Hematopoietic multipotent progenitor cell (in vitro differentiated cells): ENCODE measurements around the gene SYNE2. TPM values are rescaled to one million over a fixed set of nuclear protein-coding genes. Genes with fewer than 3 reads are reported as not detected.
A peak's percentile ranks its signal among the peaks of the same experiment; 100 is the strongest.
"Not testable (repeated sequence)": the region's sequence is repeated elsewhere in the genome, so short reads cannot be mapped to it uniquely, and the experiment has no call there.

ENCODE experiments used
- DNase-seq, 3 donors: peaks; one replicate each; pipeline ENCODE4 v3.0.0-alpha.2; 2011 to 2015; ENCODE audit warnings: low read depth in 2 of 3, low spot score in 2 of 3
- total RNA-seq: library from RNA; depleted of rRNA; stranded (reverse); fragments of >200 nt; gene quantifications from one replicate; pipeline ENCODE4 v1.2.3, GENCODE V29; 2012

SYNE2 gene
- total RNA-seq, 1 donor = 1.1 TPM

DNA sequence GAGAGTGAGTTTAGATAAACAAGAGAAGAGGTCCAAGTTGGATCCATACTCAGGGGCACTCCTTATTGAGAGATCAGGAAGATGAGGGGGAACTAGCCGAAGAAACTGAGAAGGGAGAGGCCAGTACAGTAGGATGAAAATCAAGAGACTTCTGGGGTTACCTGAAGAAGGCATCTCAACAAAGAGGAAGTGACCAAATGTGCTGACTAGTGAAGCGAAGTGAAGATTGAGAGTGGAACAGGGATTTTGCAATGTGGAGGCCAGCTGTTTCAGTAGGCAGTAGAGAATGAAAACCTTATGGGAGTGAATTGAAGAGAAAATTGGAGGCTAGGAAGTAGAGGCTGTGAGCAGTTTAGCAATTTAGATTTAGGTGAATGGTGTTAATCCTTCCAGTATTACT, 153.0 kb downstream of the SYNE2 start:
- DNase-seq = no peak

GRCh38 chr14:64008016-64008415, 155.2 kb downstream of the SYNE2 start:
- no peak for DNase-seq

DNA sequence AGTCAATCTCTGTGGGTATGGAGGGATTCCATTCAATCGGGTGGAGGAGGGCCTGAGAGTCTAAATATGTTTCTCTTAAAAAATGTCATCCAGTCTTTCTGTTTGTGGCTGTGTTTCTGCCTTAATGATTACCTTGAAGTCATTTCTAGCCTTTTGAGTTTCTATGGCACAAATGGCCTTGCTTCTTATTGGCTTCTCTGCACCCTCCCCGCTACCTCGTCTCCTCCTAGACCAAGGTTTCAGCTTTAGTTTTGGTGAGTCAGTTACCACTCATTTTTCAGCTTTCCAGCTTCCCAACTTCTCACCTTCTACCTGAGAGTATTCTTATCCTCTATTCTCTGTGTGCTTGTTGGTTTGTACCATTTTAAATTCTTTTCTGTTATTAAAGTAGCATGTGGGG, 159.2 kb downstream of the SYNE2 start:
- no peak for DNase-seq

DNA sequence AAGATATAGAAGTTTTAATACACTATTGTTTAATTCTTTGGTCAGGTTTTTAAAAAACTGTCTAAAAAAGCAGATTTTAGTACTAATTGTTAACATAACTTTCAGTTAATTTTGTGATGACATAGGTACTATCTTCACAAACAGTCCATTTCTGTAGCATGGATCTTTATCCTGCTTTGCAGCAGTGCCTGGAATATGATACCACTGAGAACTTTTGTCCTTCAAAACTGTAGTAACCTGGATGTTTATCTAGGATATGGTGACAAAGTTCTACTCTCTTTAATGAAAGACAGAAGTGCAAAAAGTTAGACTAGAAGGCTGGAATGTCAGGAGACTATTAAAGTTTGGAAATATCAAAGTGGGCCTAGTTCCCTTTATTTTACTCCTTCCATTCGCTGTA, 159.9 kb downstream of the SYNE2 start:
- no peak for DNase-seq

GRCh38 chr14:64025479-64025878, 172.7 kb downstream of the SYNE2 start:
- DNase-seq = no peak

DNA sequence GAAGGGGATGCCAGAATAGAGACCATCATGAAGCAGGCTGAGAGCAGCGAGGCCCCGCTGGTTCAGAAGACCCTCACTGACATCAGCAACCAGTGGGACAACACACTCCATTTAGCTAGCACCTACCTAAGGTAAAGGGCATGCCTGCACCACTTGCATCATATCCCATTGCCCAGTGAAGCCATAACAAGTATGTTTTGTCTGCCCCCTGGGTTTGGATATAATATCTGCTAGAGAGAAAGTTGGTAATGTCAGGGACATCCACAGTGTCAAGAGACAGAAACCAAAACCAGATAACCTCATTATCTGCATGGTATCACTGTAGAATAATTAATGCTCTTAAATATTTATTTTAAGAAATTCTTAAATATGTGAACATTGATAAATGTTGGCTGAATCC, 173.8 kb downstream of the SYNE2 start:
- no peak for DNase-seq

DNA sequence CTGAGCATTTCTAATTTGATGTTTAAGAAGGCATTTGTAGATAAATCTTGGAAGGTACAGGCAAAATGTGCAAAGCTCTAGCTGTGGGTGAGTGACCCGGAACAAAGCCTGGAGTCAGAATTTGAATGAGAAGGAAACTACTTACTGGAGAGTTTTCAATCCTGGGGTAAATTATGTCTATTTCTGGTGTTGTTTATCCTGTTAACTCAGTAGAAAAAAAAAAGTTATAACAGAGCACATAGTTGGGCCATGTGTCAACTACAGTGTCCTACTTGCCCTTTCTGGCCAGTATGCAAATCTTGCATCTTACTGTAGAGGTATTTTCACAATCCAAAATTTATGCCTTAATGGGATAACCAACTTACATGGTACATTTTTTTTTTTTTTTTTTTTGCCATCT, 182.3 kb downstream of the SYNE2 start:
- no peak for DNase-seq

- DNase-seq = not testable (repeated sequence)
Observed at GRCh38 chr14:64037869-64038745, 185.3 kb downstream of the SYNE2 start.

GRCh38 chr14:64038841-64039542, 186.2 kb downstream of the SYNE2 start:
- DNase-seq = no peak

GRCh38 chr14:64040044-64040443, 187.2 kb downstream of the SYNE2 start:
- DNase-seq = peak in 2 of 3 donors; percentile 0 to 11

- not testable (repeated sequence) for DNase-seq
Observed at GRCh38 chr14:64043296-64043695, 190.5 kb downstream of the SYNE2 start.

DNA sequence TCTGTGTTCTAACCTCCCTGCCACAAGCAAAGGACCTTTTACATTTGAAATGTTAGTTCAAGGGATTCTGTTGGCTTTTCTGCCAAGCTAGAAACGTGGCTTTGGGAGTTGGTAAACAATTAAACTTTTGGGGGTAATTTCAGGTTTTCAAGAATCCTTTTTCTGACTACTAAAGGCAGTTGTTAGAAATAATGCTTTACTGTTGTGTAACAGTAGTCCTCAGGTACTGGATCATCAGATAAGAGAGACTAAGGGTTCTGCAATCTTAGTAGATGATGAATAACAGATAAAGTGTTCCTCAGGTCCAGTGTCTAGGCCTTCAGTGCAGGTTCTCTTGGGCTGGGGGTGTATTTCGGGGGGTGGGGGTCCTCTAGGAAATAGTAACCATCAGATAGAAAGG, 192.3 kb downstream of the SYNE2 start:
- no peak for DNase-seq

GRCh38 chr14:64049616-64050381, 197.0 kb downstream of the SYNE2 start:
- no peak for DNase-seq

GRCh38 chr14:64053694-64054669, 201.2 kb downstream of the SYNE2 start:
- DNase-seq = no peak

GRCh38 chr14:64059454-64060198, 206.8 kb downstream of the SYNE2 start:
- no peak for DNase-seq

GRCh38 chr14:64060199-64060545, 207.4 kb downstream of the SYNE2 start:
- no peak for DNase-seq

DNA sequence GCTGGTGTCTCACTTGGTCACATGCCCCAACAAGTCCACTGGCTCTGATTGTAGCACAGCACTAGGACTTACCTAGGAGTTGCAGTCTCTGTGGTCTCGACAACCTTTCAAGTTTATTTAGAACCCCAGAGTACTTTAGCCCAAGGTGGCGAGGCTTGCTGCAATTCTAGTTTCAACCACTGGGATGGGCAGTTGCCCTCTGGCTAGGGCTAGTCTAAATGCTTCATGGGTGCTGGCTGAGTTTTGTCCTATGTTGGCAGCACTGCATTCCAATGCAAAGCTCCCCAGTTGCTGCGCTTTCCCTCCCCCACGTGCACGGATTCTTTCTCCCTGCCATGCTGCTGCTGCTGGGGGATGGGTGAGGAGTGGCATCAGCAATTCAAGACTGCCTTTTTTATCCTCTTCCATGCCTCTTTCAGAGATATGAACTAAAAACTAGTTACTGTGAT, 207.9 kb downstream of the SYNE2 start:
- peak in 1 of 3 donors; percentile 4 for DNase-seq

GRCh38 chr14:64061115-64061514, 208.3 kb downstream of the SYNE2 start:
- DNase-seq = no peak

GRCh38 chr14:64061706-64062105, 208.9 kb downstream of the SYNE2 start:
- no peak for DNase-seq
